Esophagus squamous epithelium (tissue), 5 donors: ENCODE results near the gene THRAP3. TPM values are rescaled to one million over a fixed set of nuclear protein-coding genes. Genes with fewer than 3 reads are reported as not detected.

Experiments used
- DNase-seq: peaks from one replicate; lab custom pipeline; 2025; lab: John Stamatoyannopoulos, UW
- H3K27ac ChIP-seq, 4 donors: fragments of 200-600 bp; sonication (generic); one replicate each; pipeline ENCODE4 v1.5.1; 2016 to 2019; ENCODE audit warnings: mild to moderate bottlenecking in 1 of 4
- H3K27me3 ChIP-seq, 4 donors: fragments of 200-600 bp; sonication (generic); 1 replicate in 3 of 4; 2 replicates in 1 of 4; pipeline versions ENCODE4 v1.5.1 to v1.6.0; 2017 to 2021; ENCODE audit warnings: antibody characterized with exemption in 1 of 4
- H3K36me3 ChIP-seq, 3 donors: fragments of 200-600 bp; sonication (generic); one replicate each; pipeline ENCODE4 v1.5.1; 2016 to 2019
- H3K4me1 ChIP-seq, 3 donors: fragments of 200-600 bp; sonication (generic); one replicate each; pipeline ENCODE4 v1.5.1; 2017 to 2019
- H3K4me3 ChIP-seq, 4 donors: fragments of 200-600 bp; sonication (generic); 1 replicate in 3 of 4; 2 replicates in 1 of 4; pipeline ENCODE4 v1.5.1; 2016 to 2019; ENCODE audit warnings: mild to moderate bottlenecking in 2 of 4, moderate library complexity in 1 of 4
- H3K9me3 ChIP-seq, 3 donors: fragments of 200-600 bp; sonication (generic); one replicate each; pipeline ENCODE4 v1.5.1; 2016 to 2019
- POLR2A ChIP-seq, 4 donors: fragments of 450-650 bp; IDR thresholded peaks; one replicate each; pipeline ENCODE4 v1.6.1; 2017; ENCODE audit warnings: antibody characterized with exemption in 4 of 4, mild to moderate bottlenecking in 4 of 4, moderate library complexity in 3 of 4
- WGBS, 2 donors: methylation state at CpG; one replicate each; pipeline ENCODE4 v1.1.5; 2018; 5-methylcytosine and 5-hydroxymethylcytosine counted together
- intact Hi-C: fragments of 100-400 bp; cut with DNase I; formaldehyde crosslinking; loops from one replicate; pipeline ENCODE4 v1.15.0; 2022
- total RNA-seq, 4 donors: library from RNA; depleted of rRNA; stranded (reverse); fragments of >200 nt; gene quantifications; one replicate each; pipeline ENCODE4 v1.1.0, GENCODE V29; 2016
- TF ChIP-seq, protein P1 (sequence below), 6 experiments: fragments of 450-650 bp in 4 of 6; fragments of 200-600 bp in 2 of 6; sonication (generic) in 2 of 6; IDR thresholded peaks; one replicate each; pipeline ENCODE4 v1.5.1; 2016 to 2019; ENCODE audit warnings: antibody characterized with exemption in 6 of 6, mild to moderate bottlenecking in 4 of 6, moderate library complexity in 4 of 6
- donor health status: DM: yes; HTN: yes; CAD: no.

The THRAP3 gene
- total RNA-seq, 4 donors from 2014 or later: 56.5 to 83.5 (median 73.6) TPM

DNA sequence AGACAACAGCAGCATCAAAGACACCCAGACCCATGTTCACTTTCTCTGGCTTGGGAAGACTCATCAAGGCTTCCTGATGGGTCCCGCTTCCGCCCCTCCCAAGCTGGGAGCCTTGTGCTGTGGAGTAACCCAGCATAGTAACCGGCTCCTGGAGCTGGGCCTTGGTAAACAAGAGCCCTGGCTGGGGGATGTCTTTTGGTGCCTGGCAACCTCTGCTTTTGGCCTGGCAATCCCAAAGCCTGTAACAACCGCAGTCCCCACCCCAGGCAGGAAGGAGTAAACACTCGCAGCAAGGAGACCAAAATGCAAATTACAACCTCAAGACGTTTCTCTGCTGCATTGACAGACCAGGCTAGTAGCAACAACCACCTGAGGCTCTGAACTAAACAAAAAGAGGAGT is 16.9 kb upstream of the THRAP3 start:
- intact Hi-C loops: loop anchor here (10.0 kb wide), 1 partner anchor 67 kb away; no protein-coding TSS in a partner anchor
- no peak for TF ChIP-seq POLR2A (IDR thresholded peaks at IDR 0.05)
- TF ChIP-seq, protein P1, sequence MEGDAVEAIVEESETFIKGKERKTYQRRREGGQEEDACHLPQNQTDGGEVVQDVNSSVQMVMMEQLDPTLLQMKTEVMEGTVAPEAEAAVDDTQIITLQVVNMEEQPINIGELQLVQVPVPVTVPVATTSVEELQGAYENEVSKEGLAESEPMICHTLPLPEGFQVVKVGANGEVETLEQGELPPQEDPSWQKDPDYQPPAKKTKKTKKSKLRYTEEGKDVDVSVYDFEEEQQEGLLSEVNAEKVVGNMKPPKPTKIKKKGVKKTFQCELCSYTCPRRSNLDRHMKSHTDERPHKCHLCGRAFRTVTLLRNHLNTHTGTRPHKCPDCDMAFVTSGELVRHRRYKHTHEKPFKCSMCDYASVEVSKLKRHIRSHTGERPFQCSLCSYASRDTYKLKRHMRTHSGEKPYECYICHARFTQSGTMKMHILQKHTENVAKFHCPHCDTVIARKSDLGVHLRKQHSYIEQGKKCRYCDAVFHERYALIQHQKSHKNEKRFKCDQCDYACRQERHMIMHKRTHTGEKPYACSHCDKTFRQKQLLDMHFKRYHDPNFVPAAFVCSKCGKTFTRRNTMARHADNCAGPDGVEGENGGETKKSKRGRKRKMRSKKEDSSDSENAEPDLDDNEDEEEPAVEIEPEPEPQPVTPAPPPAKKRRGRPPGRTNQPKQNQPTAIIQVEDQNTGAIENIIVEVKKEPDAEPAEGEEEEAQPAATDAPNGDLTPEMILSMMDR (IDR thresholded peaks at IDR 0.05): no peak
- peak overlapping the region in 3 of 4 donors; percentile 27 to 68 (median 66) for H3K27ac ChIP-seq
- no peaks in the 10 kb centered on the region for H3K9me3 ChIP-seq
- H3K4me1 ChIP-seq: peaks cover 0 to 43% (median 14%) of the 10 kb centered on the region in 3 donors
- no peaks in the 10 kb centered on the region for H3K27me3 ChIP-seq
- H3K4me3 ChIP-seq: no peak overlapping the region
- no peaks in the 10 kb centered on the region for H3K36me3 ChIP-seq
- WGBS, 2 donors: 17 to 27% methylated on average over 1 to 4 of the region's 6 CpGs
- no peak for DNase-seq

DNA sequence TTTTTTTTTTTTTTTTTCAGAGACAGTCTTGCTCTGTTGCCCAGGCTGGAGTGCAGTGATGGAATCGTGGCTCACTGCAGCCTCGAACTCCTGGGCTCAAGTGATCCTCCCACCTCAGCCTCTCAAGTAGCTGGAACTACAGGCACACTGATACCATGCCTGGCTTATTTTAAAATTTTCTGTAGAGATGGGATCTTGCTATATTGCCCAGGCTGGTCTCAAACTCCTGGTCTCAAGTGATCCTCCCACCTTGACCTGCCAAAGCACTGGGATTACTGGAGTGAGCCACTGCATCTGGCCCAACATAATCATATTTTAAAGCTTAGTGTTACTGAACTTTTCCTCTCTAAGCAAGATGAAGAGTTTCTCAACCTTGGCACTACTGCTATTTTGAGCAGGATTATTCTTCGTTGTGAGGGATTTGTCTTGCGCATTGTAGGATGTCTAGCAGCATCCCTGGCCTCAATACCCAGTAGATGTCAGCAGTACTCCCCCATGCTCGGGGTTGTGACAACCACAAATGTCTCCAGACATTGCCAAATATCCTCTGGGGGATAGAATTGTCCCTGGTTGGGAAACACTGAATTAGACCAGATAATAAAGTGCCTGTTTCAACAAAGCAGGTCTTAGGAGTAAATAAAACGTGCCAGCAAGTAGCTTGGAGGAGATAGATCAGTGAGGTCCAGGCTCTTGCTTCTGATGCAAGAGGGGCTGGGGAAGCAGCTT is 15.1 kb upstream of the THRAP3 start:
- WGBS, 2 donors: 60 to 71% methylated on average over 6 of the region's 6 CpGs
- peak overlapping the region in 2 of 4 donors; percentile 60 to 68 for H3K27ac ChIP-seq

DNA sequence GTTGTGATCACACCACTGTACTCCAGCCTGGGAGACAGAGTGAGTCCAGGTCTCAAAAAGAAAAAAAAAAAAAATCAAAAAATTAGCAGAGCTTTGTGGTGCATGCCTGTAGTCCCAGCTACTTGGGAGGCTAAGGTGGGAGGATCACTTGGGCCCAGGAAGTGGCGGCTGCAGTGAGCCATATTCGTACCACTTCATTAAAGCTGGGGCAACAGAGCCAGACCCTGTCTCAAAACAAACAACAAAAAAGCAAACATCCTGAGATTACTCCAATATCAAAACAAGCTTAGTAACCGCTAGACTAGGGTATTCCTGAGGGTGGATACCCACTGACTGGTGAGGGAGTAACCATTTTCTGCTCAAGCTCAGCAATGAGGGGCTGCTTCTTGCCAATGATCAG is 12.9 kb upstream of the THRAP3 start:
- H3K27me3 ChIP-seq: no peaks in the 10 kb centered on the region
- WGBS, 2 donors: 90 to 100% methylated on average over 3 of the region's 3 CpGs
- H3K9me3 ChIP-seq: no peaks in the 10 kb centered on the region
- TF ChIP-seq, protein P1 (IDR thresholded peaks at IDR 0.05): no peak
- no peak for TF ChIP-seq POLR2A (IDR thresholded peaks at IDR 0.05)
- intact Hi-C loops: no loop called here
- peaks cover 0 to 32% (median 6%) of the 10 kb centered on the region in 3 donors for H3K4me1 ChIP-seq
- no peak for DNase-seq
- H3K4me3 ChIP-seq: no peak overlapping the region
- H3K36me3 ChIP-seq: no peaks in the 10 kb centered on the region
- peak overlapping the region in 3 of 4 donors; percentile 22 to 50 (median 36) for H3K27ac ChIP-seq

More for the DNA sequence above, 15.1 kb upstream of the THRAP3 start:
- H3K36me3 ChIP-seq: no peaks in the 10 kb centered on the region
- H3K4me1 ChIP-seq: peaks cover 0 to 39% (median 11%) of the 10 kb centered on the region in 3 donors
- H3K9me3 ChIP-seq: no peaks in the 10 kb centered on the region
- intact Hi-C loops: loop anchor here (10.0 kb wide), 1 partner anchor 66 kb away; no protein-coding TSS in a partner anchor
- H3K27me3 ChIP-seq: no peaks in the 10 kb centered on the region
- DNase-seq: no peak
- no peak for TF ChIP-seq POLR2A (IDR thresholded peaks at IDR 0.05)
- TF ChIP-seq, protein P1 (IDR thresholded peaks at IDR 0.05): no peak
- H3K4me3 ChIP-seq: no peak overlapping the region

DNA sequence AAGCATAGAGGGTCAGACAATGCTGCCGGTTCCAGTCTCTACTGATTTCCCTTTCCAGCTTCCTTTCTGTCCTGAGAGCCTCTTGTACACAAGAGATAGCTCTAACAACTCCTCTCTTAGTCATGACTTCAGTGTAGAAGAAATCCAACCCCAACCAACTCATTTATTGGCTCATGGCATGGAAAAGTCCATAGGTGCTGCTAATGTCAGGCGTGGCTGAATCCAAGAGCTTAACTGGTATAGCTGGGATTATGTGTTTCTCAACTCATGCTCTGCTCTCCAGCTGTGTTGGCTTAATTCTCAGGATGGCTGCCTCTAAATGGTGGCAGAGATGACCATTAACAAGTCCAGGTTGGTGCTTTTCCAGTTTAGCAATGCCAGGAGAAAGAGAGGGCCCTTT is 12.4 kb upstream of the THRAP3 start:
- no peak overlapping the region for H3K4me3 ChIP-seq
- TF ChIP-seq POLR2A (IDR thresholded peaks at IDR 0.05): no peak
- TF ChIP-seq, protein P1 (IDR thresholded peaks at IDR 0.05): no peak
- H3K9me3 ChIP-seq: no peaks in the 10 kb centered on the region
- no peaks in the 10 kb centered on the region for H3K36me3 ChIP-seq
- peak overlapping the region in 3 of 4 donors; percentile 22 to 50 (median 36) for H3K27ac ChIP-seq
- H3K4me1 ChIP-seq: peaks cover 0 to 27% (median 6%) of the 10 kb centered on the region in 3 donors
- DNase-seq: no peak
- intact Hi-C loops: no loop called here
- WGBS, 2 donors: 44 to 83% methylated on average over 2 of the region's 2 CpGs
- H3K27me3 ChIP-seq: no peaks in the 10 kb centered on the region

DNA sequence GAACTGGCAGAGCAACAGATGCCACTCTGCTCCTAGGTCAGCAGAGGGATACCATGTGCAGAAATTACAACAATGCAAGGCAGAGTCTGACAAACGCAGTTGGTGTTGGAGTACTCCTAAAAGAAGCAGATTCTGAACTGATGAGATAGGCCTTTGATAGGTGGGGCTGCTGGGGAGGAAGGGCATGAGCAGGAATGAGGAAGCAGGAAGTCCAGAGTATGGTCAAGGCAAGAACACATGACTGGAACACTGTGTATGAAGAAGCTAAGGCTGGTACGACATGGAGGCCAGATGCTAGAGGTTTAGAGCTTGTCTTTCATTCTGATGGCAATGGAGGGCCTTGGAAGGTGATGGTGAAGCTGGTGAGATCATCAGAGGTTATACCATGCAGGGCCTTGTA is 11.5 kb upstream of the THRAP3 start:
- H3K27me3 ChIP-seq: no peaks in the 10 kb centered on the region
- TF ChIP-seq, protein P1 (IDR thresholded peaks at IDR 0.05): no peak
- no peak for TF ChIP-seq POLR2A (IDR thresholded peaks at IDR 0.05)
- H3K27ac ChIP-seq: no peak overlapping the region
- H3K4me3 ChIP-seq: no peak overlapping the region
- no peak for DNase-seq
- no peaks in the 10 kb centered on the region for H3K36me3 ChIP-seq
- no peaks in the 10 kb centered on the region for H3K9me3 ChIP-seq
- intact Hi-C loops: no loop called here
- H3K4me1 ChIP-seq: peaks cover 0 to 17% (median 0%) of the 10 kb centered on the region in 3 donors
- WGBS, 2 donors: 64 to 67% methylated on average over 2 of the region's 2 CpGs
